Smooth muscle cell (in vitro differentiated cells): ENCODE data around the gene PPP2R2B. TPM values are rescaled to one million over a fixed set of nuclear protein-coding genes. Genes with fewer than 3 reads are reported as not detected.
A peak's percentile ranks its signal among the peaks of the same experiment; 100 is the strongest.

Source experiments
- DNase-seq: peaks from one replicate; lab custom pipeline; 2025; ENCODE audit not compliant: unreplicated experiment; lab: John Stamatoyannopoulos, UW
- H2AFZ ChIP-seq: fragments of 200-600 bp; sonication (generic); 2 replicates; pipeline ENCODE4 v1.6.0; 2016; ENCODE audit warnings: antibody characterized with exemption, low read depth, mild to moderate bottlenecking
- H3F3A ChIP-seq: fragments of 200-600 bp; sonication (generic); 2 replicates; pipeline ENCODE4 v1.6.0; 2017; ENCODE audit warnings: antibody characterized with exemption, low read depth
- H3K27ac ChIP-seq: fragments of 200-600 bp; sonication (generic); 2 replicates; pipeline ENCODE4 v1.5.1; 2016; ENCODE audit warnings: low read depth, mild to moderate bottlenecking
- H3K27me3 ChIP-seq: fragments of 200-600 bp; sonication (generic); 2 replicates; pipeline ENCODE4 v1.6.1; 2016; ENCODE audit warnings: low read depth, mild to moderate bottlenecking
- H3K36me3 ChIP-seq: fragments of 200-600 bp; sonication (generic); 2 replicates; pipeline ENCODE4 v1.5.1; 2016; ENCODE audit warnings: low read depth
- H3K4me1 ChIP-seq: fragments of 200-600 bp; sonication (generic); 2 replicates; pipeline ENCODE4 v1.5.1; 2016; ENCODE audit warnings: low read depth
- H3K4me2 ChIP-seq: fragments of 200-600 bp; sonication (generic); 2 replicates; pipeline ENCODE4 v1.6.0; 2016; ENCODE audit warnings: mild to moderate bottlenecking
- H3K4me3 ChIP-seq: fragments of 200-600 bp; sonication (generic); 2 replicates; pipeline ENCODE4 v1.5.1; 2016; ENCODE audit warnings: mild to moderate bottlenecking
- H3K79me2 ChIP-seq: fragments of 200-600 bp; sonication (generic); 2 replicates; pipeline ENCODE4 v1.6.0; 2016; ENCODE audit warnings: low read depth, mild to moderate bottlenecking
- H3K9ac ChIP-seq: fragments of 200-600 bp; sonication (generic); 2 replicates; pipeline ENCODE4 v1.6.0; 2016; ENCODE audit warnings: low read depth
- H3K9me3 ChIP-seq: fragments of 200-600 bp; sonication (generic); replicated peaks from 2 replicates; pipeline ENCODE4 v1.5.1; 2016; ENCODE audit warnings: low read depth
- H4K20me1 ChIP-seq: fragments of 200-600 bp; sonication (generic); 2 replicates; pipeline ENCODE4 v1.6.0; 2016; ENCODE audit warnings: low read depth
- WGBS: methylation state at CpG from one replicate; pipeline ENCODE4 v1.1.7; 2016; ENCODE audit warnings: low lambda C conversion rate; 5-methylcytosine and 5-hydroxymethylcytosine counted together
- polyA plus RNA-seq: library from polyadenylated mRNA; unstranded; fragments of >200 nt; fragmentation: Nextera tagmentation; extraction: Ambion mirVana; gene quantifications from 2 replicates; pipeline ENCODE4 v1.2.1, GENCODE V29; 2016
- total RNA-seq: library from RNA; depleted of rRNA; stranded (reverse); fragments of >200 nt; gene quantifications from 2 replicates; pipeline ENCODE4 v1.2.3, GENCODE V29; 2014
- TF ChIP-seq, protein P1 (sequence below): fragments of 200-600 bp; sonication (generic); IDR thresholded peaks from 2 replicates; pipeline ENCODE4 v1.5.1; 2017; ENCODE audit warnings: borderline replicate concordance, mild to moderate bottlenecking, antibody characterized with exemption; ENCODE audit not compliant: insufficient read depth, poor library complexity, severe bottlenecking

The PPP2R2B gene
- total and polyA plus RNA-seq, 2 experiments from 2014 or later: 0.89 to 2.2 TPM

DNA sequence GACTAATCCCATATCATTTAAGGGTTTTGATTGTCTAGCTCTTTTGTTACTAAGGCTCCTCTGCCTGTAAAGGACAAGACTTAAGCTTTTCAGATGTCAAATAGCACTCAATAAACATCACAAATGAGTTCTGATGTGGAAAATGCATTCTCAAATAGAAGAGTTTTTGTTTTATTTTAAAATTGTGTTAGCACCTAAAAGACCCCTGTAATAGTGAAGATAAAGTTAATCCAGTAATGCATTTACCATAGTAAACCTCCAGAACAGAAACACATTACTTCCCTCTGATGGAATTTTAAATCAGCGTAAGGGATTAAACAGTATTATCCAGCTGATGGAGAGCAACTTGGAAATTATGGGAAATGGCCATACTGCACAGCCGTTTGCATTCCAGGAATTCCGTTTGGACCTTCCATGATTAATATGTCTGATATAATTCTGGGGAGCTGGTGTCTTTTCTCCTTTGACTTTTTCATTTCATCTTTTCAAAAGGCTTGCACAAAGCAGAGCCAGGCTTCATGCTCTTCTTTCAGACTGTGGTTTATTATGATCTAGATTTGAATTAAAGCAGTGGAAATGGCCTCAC lies 105.6 kb downstream of the PPP2R2B start:
- no peak overlapping the region for H3K4me3 ChIP-seq
- H3K27me3 ChIP-seq: no peaks in the 10 kb centered on the region
- DNase-seq: no peak
- no peak overlapping the region for H3K9ac ChIP-seq
- no peaks in the 10 kb centered on the region for H3K9me3 ChIP-seq
- H3F3A ChIP-seq: peaks cover 13% of the 10 kb centered on the region
- no peaks in the 10 kb centered on the region for H3K79me2 ChIP-seq
- no peak overlapping the region for H3K27ac ChIP-seq
- no peaks in the 10 kb centered on the region for H3K36me3 ChIP-seq
- WGBS: 19% methylated on average over 3 of the region's 3 CpGs
- H3K4me2 ChIP-seq: peak overlapping the region; percentile 49
- TF ChIP-seq, protein P1, sequence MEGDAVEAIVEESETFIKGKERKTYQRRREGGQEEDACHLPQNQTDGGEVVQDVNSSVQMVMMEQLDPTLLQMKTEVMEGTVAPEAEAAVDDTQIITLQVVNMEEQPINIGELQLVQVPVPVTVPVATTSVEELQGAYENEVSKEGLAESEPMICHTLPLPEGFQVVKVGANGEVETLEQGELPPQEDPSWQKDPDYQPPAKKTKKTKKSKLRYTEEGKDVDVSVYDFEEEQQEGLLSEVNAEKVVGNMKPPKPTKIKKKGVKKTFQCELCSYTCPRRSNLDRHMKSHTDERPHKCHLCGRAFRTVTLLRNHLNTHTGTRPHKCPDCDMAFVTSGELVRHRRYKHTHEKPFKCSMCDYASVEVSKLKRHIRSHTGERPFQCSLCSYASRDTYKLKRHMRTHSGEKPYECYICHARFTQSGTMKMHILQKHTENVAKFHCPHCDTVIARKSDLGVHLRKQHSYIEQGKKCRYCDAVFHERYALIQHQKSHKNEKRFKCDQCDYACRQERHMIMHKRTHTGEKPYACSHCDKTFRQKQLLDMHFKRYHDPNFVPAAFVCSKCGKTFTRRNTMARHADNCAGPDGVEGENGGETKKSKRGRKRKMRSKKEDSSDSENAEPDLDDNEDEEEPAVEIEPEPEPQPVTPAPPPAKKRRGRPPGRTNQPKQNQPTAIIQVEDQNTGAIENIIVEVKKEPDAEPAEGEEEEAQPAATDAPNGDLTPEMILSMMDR: no peak
- H2AFZ ChIP-seq: no peak overlapping the region
- peaks cover 12% of the 10 kb centered on the region for H3K4me1 ChIP-seq
- H4K20me1 ChIP-seq: no peaks in the 10 kb centered on the region

DNA sequence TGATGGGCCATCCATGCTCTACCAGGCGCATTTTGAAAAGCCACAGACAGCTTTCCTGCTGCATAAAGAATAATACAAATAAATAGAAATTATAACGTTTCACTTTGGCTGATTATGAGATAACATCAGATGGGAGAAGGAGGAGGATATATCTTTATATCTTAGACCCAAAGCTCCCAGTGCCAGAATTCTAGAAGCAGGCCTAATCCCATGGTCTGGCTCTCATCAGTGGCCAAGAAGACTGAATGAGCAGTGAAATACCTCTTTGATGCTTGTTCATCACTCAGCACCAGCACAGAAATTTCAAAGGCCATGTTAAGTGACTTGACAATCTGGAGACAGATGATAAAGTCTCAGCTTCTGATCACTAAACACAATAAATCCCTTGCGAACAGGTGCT lies 107.6 kb downstream of the PPP2R2B start:
- H3K9ac ChIP-seq: no peak overlapping the region
- H3K27ac ChIP-seq: no peak overlapping the region
- H4K20me1 ChIP-seq: no peaks in the 10 kb centered on the region
- no peak overlapping the region for H3K4me3 ChIP-seq
- H2AFZ ChIP-seq: no peak overlapping the region
- TF ChIP-seq, protein P1: no peak
- 56% methylated on average over 3 of the region's 3 CpGs for WGBS
- peaks cover 13% of the 10 kb centered on the region for H3F3A ChIP-seq
- H3K4me2 ChIP-seq: no peak overlapping the region
- no peak for DNase-seq
- H3K36me3 ChIP-seq: no peaks in the 10 kb centered on the region
- no peaks in the 10 kb centered on the region for H3K79me2 ChIP-seq
- peaks cover 12% of the 10 kb centered on the region for H3K4me1 ChIP-seq
- H3K27me3 ChIP-seq: no peaks in the 10 kb centered on the region
- H3K9me3 ChIP-seq: no peaks in the 10 kb centered on the region

DNA sequence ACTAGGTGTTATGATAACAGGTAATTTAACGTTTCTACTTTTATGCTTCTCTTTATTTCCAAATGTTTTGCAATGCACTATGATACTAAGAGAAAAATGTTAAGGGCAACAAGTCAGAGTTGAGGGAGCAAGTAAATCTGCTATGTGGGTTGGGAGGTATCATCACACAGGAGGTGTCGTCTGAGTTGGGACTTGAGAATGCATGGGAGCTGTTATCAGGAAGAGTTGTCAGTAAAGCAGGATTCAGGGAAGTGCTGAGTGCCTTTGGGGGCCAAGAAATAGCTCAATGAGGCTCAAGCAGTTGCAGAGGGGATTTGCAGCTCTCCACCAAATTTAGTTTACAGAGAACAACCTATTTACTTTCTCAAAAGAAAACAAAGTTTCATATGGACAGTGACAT lies 108.0 kb downstream of the PPP2R2B start:
- Histone ChIP-seq H3K9me3 (no peaks in the 10 kb centered on the region), H3K79me2 (no peaks in the 10 kb centered on the region), H3K27ac (no peak overlapping the region), H3K4me3 (no peak overlapping the region), H3F3A (peaks cover 13% of the 10 kb centered on the region), H3K4me2 (no peak overlapping the region), H3K27me3 (no peaks in the 10 kb centered on the region), H3K4me1 (peaks cover 12% of the 10 kb centered on the region), H4K20me1 (no peaks in the 10 kb centered on the region), H3K36me3 (no peaks in the 10 kb centered on the region), H3K9ac (no peak overlapping the region), H2AFZ (no peak overlapping the region)
- no peak for DNase-seq
- TF ChIP-seq, protein P1: no peak
- 51% methylated on average over 2 of the region's 2 CpGs for WGBS

DNA sequence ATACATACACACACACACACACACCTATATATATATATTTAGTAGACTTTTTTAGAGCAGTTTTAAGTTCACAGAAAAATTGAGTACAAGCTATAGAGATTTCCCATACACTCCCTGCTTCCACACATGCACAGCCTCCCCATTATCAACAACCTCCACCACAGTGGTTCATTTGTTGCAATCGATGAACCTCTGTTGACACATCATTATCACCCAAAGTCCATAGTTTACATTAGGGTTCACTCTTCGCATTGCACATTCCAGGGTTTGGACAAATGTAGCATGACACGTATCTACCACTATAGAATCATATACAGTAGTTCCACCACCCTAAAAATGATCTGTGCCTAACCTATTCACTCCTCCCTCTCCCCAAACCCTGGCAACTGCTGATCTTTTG lies 111.0 kb downstream of the PPP2R2B start:
- Histone ChIP-seq H3K27me3 (no peaks in the 10 kb centered on the region), H3F3A (peaks cover 5% of the 10 kb centered on the region), H3K27ac (no peak overlapping the region), H3K9ac (no peak overlapping the region), H3K79me2 (no peaks in the 10 kb centered on the region), H3K9me3 (no peaks in the 10 kb centered on the region), H2AFZ (no peak overlapping the region), H3K4me3 (no peak overlapping the region), H3K36me3 (no peaks in the 10 kb centered on the region), H3K4me2 (no peak overlapping the region), H4K20me1 (no peaks in the 10 kb centered on the region), H3K4me1 (no peaks in the 10 kb centered on the region)
- WGBS: 81% methylated on average over 3 of the region's 3 CpGs
- no peak for DNase-seq
- TF ChIP-seq, protein P1: no peak
